ENCODE data around the gene GRID2. TPM values are rescaled to one million over a fixed set of nuclear protein-coding genes. Genes with fewer than 3 reads are reported as not detected.

GRID2 gene
- total RNA-seq, 1 experiment from 2014 or later, result 2.2 TPM

GRCh38 chr4:92305878-92306520 is 2.2 kb downstream of the GRID2 start:
- Histone ChIP-seq H3K9me3 (ENCODE audit: low read length) (no peaks in the 10 kb centered on the region), H3K4me1 (ENCODE audit: insufficient read depth, low read length) (peaks cover 11% of the 10 kb centered on the region; the same call in 1 of the 2 replicates), H4K20me1 (ENCODE audit: low read length) (no peaks in the 10 kb centered on the region), H2AFZ (ENCODE audit: low read length) (peak overlapping the region; percentile 92), H3K79me2 (ENCODE audit: low read length) (no peaks in the 10 kb centered on the region), H3K9me2 (replicated peaks; ENCODE audit: low read length) (no peaks in the 10 kb centered on the region), H3K4me3 (ENCODE audit: low read length) (peak overlapping the region; percentile 80), H3K36me3 (ENCODE audit: low read depth, low read length) (no peaks in the 10 kb centered on the region), H3F3A (ENCODE audit: low read length, unreplicated experiment) (no peaks in the 10 kb centered on the region), H3K27ac (ENCODE audit: low read length) (no peak overlapping the region), H3K9ac (ENCODE audit: low read length) (peak overlapping the region; percentile 48), H3K4me2 (ENCODE audit: low read length) (peak overlapping the region; percentile 95), H3K27me3 (ENCODE audit: low read length) (no peaks in the 10 kb centered on the region)
- ATAC-seq (peak; percentile 23), DNase-seq (peak; percentile 6)
- ChIA-PET CTCF (no interaction called here), POLR2A (ENCODE audit: unreplicated experiment) (no interaction called here)
- intact Hi-C loops (cut with micrococcal nuclease), result loop anchor here (2.0 to 10.0 kb wide), 7 partner anchors 71 to 1991 kb away; no protein-coding TSS in a partner anchor
- BruUV-seq (replicated peaks), result TSS peak; percentile 40
- TF ChIP-seq EZH2 (IDR thresholded peaks at IDR 0.05; ENCODE audit: low read length, unreplicated experiment) (no peak), CTCF (conservative IDR thresholded peaks at IDR 0.05; ENCODE audit: low read depth, low read length) (no peak), EZH2phosphoT487 (IDR thresholded peaks at IDR 0.05; ENCODE audit: borderline replicate concordance, low read length) (no peak)

- peaks cover 11% of the 10 kb centered on the region; the same call in 1 of the 2 replicates for H3K4me1 ChIP-seq (ENCODE audit: insufficient read depth, low read length)
- TF ChIP-seq CTCF (conservative IDR thresholded peaks at IDR 0.05; ENCODE audit: low read depth, low read length) (no peak), EZH2phosphoT487 (IDR thresholded peaks at IDR 0.05; ENCODE audit: borderline replicate concordance, low read length) (no peak), EZH2 (IDR thresholded peaks at IDR 0.05; ENCODE audit: low read length, unreplicated experiment) (no peak)
- H2AFZ ChIP-seq (ENCODE audit: low read length), result no peak overlapping the region
- no peaks in the 10 kb centered on the region for H3K9me2 ChIP-seq (replicated peaks; ENCODE audit: low read length)
- H3K4me3 ChIP-seq (ENCODE audit: low read length), result no peak overlapping the region
- DNase-seq (no peak), ATAC-seq (no peak)
- ChIA-PET CTCF (no interaction called here), POLR2A (ENCODE audit: unreplicated experiment) (no interaction called here)
- H3K27me3 ChIP-seq (ENCODE audit: low read length), result no peaks in the 10 kb centered on the region
- no peaks in the 10 kb centered on the region for H3F3A ChIP-seq (ENCODE audit: low read length, unreplicated experiment)
- H3K9ac ChIP-seq (ENCODE audit: low read length), result no peak overlapping the region
- no peak overlapping the region for H3K4me2 ChIP-seq (ENCODE audit: low read length)
- H3K79me2 ChIP-seq (ENCODE audit: low read length), result no peaks in the 10 kb centered on the region
- H3K36me3 ChIP-seq (ENCODE audit: low read depth, low read length), result no peaks in the 10 kb centered on the region
- no peaks in the 10 kb centered on the region for H4K20me1 ChIP-seq (ENCODE audit: low read length)
- intact Hi-C loops (cut with micrococcal nuclease), result loop anchor here (5.0 to 10.0 kb wide), 6 partner anchors 80 to 1992 kb away; no protein-coding TSS in a partner anchor
- no peaks in the 10 kb centered on the region for H3K9me3 ChIP-seq (ENCODE audit: low read length)
- no TSS peak for BruUV-seq (replicated peaks)
- H3K27ac ChIP-seq (ENCODE audit: low read length), result no peak overlapping the region
These were observed 3.4 kb downstream of the GRID2 start for GRCh38 chr4:92307181-92307580.

- no TSS peak for BruUV-seq (replicated peaks)
- intact Hi-C loops (cut with micrococcal nuclease), result loop anchor here (5.0 to 10.0 kb wide), 6 partner anchors 79 to 1993 kb away; no protein-coding TSS in a partner anchor
- POLR2A ChIA-PET (ENCODE audit: unreplicated experiment), result no interaction called here
These were observed 4.1 kb downstream of the GRID2 start for GRCh38 chr4:92307866-92308265.

More at GRCh38 chr4:92307866-92308265, 4.1 kb downstream of the GRID2 start:
- Histone ChIP-seq H3F3A (ENCODE audit: low read length, unreplicated experiment) (no peaks in the 10 kb centered on the region), H3K79me2 (ENCODE audit: low read length) (no peaks in the 10 kb centered on the region), H3K4me2 (ENCODE audit: low read length) (no peak overlapping the region), H3K4me3 (ENCODE audit: low read length) (no peak overlapping the region), H3K9ac (ENCODE audit: low read length) (no peak overlapping the region), H4K20me1 (ENCODE audit: low read length) (no peaks in the 10 kb centered on the region), H3K4me1 (ENCODE audit: insufficient read depth, low read length) (peaks cover 11% of the 10 kb centered on the region; the same call in 1 of the 2 replicates), H3K27me3 (ENCODE audit: low read length) (no peaks in the 10 kb centered on the region), H3K27ac (ENCODE audit: low read length) (no peak overlapping the region), H3K9me3 (ENCODE audit: low read length) (no peaks in the 10 kb centered on the region), H3K36me3 (ENCODE audit: low read depth, low read length) (no peaks in the 10 kb centered on the region), H2AFZ (ENCODE audit: low read length) (no peak overlapping the region), H3K9me2 (replicated peaks; ENCODE audit: low read length) (no peaks in the 10 kb centered on the region)
- DNase-seq, result no peak
- no peak for ATAC-seq
- TF ChIP-seq CTCF (conservative IDR thresholded peaks at IDR 0.05; ENCODE audit: low read depth, low read length) (no peak), EZH2 (IDR thresholded peaks at IDR 0.05; ENCODE audit: low read length, unreplicated experiment) (no peak), EZH2phosphoT487 (IDR thresholded peaks at IDR 0.05; ENCODE audit: borderline replicate concordance, low read length) (no peak)
- CTCF ChIA-PET, result interaction anchor here (0.6 kb wide), 1 partner anchor 61 kb away, joined by 3 read pairs; no protein-coding TSS in a partner anchor
